Adipose tissue (tissue), 3 donors: ENCODE results near the gene ZNF827. TPM values are rescaled to one million over a fixed set of nuclear protein-coding genes. Genes with fewer than 3 reads are reported as not detected.

Experiments
- H3K27ac ChIP-seq: one replicate; pipeline ENCODE4 v1.5.1; 2013; ENCODE audit warnings: low read depth, low read length
- WGBS, 3 donors: extraction: QIAGEN DNeasy Blood & Tissue Kit; methylation state at CpG; one replicate each; pipeline ENCODE4 v1.1.7; 2013; 5-methylcytosine and 5-hydroxymethylcytosine counted together
- polyA plus RNA-seq, 3 donors: library from polyadenylated mRNA; stranded (reverse); fragments of 200-250 nt; gene quantifications; one replicate each; pipeline ENCODE4 v1.2.3, GENCODE V29; 2013
- donor health status: healthy with polysubstance abuse.
- donor health status: Bipolar disorder and iron deficiency.
- donor health status: healthy.

Gene ZNF827
- polyA plus RNA-seq, 3 donors: 1.7 to 2.8 (median 1.9) TPM

GRCh38 chr4:145936142-145936996 is 2.3 kb downstream of the ZNF827 start:
- peak overlapping the region; percentile 17 for H3K27ac ChIP-seq
- WGBS, 3 donors: 0 to 1% (median 0%) methylated on average over 56 to 70 of the region's 70 CpGs

DNA sequence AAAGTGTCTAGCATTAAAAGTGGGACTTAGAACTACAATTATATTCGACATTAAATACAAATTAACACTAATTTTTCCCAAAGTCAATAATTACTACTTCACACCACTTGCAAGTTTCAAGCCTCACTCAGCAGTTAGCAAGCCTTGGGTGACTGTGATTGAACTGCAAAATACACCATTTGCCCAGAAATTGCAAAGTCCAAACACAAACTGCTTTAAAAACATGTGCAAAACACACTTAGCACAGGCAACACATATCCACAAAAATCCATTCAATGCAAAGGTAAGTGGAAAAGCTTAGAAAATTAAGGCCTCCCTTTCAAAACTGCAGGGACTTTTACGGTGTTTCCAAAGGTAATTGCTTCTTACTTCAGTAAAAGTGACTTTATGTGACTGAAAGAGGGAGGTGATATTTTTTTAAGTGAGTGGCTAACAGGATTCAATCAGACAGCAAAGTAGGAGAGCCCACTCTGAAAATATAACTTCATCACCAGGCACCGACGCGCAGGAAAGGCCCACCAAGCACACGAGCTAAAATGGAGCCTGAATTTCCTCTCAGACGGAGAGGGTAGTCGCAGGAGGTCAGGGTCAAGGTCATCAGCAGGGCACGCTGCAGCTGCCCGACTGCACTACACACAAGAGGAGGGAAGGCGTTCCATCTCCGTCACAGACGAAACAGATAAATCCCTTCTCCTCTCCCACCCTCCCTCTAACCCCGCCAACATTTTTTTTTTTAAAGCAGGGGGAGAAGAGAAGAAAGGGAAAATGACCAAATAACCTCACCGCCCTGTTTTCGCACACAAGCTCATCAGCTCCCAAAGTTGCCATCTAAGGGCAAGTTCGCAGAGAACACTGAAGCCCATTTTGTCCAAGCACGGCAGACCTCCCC is 3.1 kb downstream of the ZNF827 start:
- H3K27ac ChIP-seq: no peak overlapping the region
- WGBS, 3 donors: 5 to 9% (median 8%) methylated on average over 18 of the region's 18 CpGs

DNA sequence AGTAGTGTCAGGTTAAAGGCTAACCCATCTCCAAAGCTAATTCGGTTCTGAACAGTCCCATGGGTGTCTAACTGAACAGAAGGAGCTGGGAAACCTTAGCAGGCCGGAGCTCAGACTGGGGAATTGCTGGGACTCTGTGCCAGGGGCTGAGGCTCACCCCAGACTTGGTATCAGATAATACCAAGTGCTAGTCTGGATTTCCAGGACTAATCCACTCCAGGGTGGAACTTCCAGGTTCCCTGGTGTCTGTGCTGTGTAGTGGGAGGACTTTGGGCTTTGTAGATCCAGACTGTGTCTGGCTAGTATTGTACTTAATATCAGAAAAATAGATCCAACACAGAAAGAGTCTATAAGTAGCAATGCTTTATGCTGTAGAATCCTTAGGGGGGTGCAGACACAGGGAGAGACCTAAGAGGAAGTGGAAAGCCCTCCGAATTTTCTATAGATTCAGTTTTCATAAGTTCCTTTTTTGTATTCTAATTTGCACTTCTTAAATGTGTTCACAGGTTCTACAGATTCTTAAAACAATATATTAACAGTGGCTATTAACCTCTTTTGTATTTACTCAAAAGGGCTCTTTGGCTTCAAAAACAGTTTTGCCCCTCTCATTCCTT is 4.1 kb downstream of the ZNF827 start:
- H3K27ac ChIP-seq: no peak overlapping the region
- 65% methylated on average over 3 of the region's 3 CpGs for WGBS, 3 donors

DNA sequence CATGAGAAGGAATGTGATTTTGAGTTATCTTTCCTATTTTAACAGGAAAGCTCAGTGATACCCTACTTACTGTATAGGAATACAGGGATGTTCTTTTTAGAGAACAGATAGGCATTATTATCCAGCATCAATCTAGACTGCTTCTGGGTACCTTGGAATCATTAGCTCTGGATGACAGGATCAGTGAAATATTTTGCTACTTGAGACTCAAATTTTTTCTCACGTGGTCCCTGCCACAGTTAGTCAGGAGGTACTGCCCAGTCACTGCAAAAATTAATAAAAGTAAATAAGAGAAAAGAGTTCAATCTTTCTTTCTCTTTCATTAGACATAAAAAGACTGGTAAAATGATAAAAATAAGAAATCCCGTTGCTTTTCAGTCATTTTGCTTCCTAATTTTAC is 5.5 kb downstream of the ZNF827 start:
- H3K27ac ChIP-seq: no peak overlapping the region
- 70 to 81% (median 81%) methylated on average over 2 of the region's 2 CpGs for WGBS, 3 donors

GRCh38 chr4:145931403-145931802 is 7.2 kb downstream of the ZNF827 start:
- 85 to 97% (median 96%) methylated on average over 2 of the region's 2 CpGs for WGBS, 3 donors
- H3K27ac ChIP-seq: no peak overlapping the region

- 79 to 87% (median 85%) methylated on average over 8 of the region's 8 CpGs for WGBS, 3 donors
- no peak overlapping the region for H3K27ac ChIP-seq
Measured at GRCh38 chr4:145930592-145930991, 8.0 kb downstream of the ZNF827 start.

DNA sequence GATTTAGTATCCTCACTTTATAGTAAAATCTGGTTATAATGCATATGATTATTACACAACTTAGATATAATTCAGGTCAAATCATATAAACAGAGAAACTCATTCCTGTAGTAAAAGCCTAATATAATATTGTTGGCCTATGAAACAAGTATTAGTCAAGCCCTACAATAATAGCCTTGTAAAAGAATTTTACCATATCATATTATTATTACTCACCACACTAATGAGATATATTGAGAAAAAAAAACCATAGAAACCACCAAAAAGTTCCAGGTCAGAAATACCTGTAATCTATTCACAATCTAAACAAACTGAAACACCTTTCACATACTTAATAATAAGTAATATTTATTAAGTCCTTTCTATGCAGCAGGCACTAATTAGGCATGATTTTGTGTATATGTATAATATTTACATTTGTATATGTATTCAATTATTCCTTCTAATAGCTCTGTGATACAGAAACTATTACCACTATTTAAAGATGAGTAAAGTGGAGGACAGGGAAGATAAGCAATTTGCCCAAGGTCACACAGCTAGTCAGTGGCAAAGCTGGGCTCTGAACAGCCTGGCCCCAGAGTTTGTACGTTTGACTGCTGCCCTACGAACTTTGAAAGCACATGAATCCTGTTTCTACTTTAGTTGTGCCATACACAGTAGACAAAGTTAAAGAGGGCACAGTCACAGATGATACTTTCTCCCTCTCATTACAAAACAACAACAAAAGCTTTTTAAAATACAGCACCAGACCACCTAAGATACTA is 9.0 kb downstream of the ZNF827 start:
- 44 to 77% (median 64%) methylated on average over 2 of the region's 2 CpGs for WGBS, 3 donors
- no peak overlapping the region for H3K27ac ChIP-seq

DNA sequence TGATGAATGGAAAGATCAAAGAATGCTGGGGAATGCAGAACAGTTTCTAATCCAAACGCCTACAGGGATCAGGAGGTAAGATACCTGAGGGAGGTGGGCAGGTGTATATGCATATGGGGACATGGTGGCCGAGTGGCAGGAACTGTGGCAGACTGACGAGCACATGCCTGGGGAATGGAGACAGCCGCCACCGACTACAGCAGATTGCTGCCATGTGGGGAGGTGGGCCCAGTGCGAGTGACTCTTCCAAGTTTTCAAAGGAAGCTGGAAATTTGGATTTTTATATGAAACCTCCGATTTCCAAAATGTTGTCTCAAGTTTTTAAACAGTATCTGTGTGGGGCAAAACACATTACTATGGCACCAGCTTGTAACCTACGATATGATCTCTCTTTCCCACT is 9.9 kb downstream of the ZNF827 start:
- whole genome bisulfite sequencing, 3 donors: 90 to 94% (median 93%) methylated on average over 8 of the region's 8 CpGs

GRCh38 chr4:145927030-145927429 is 11.6 kb downstream of the ZNF827 start:
- 63 to 86% (median 72%) methylated on average over 7 of the region's 7 CpGs for WGBS, 3 donors
- no peak overlapping the region for H3K27ac ChIP-seq

More for the DNA sequence above, 9.9 kb downstream of the ZNF827 start:
- H3K27ac ChIP-seq: no peak overlapping the region

DNA sequence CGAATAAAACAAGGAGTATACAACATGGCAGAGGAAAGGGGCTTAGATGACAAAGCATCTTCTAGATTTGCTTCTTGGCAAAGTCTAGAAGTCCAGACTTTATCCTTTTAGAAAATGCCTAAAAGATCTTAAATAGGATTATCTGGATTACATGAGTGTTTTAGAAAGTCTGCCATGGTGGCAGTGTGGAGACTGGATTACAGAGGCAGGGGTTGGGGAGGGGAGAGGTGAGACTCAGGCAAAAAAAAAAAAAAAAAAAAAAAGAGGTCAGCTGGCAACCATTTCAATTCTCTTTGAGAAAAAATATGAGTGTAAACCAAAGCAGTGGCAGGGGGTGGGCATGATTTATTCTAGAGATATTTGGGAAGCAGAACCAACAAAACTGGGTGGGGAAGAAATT is 17.4 kb downstream of the ZNF827 start:
- WGBS, 3 donors: 78 to 93% (median 90%) methylated on average over 1 of the region's 1 CpG

DNA sequence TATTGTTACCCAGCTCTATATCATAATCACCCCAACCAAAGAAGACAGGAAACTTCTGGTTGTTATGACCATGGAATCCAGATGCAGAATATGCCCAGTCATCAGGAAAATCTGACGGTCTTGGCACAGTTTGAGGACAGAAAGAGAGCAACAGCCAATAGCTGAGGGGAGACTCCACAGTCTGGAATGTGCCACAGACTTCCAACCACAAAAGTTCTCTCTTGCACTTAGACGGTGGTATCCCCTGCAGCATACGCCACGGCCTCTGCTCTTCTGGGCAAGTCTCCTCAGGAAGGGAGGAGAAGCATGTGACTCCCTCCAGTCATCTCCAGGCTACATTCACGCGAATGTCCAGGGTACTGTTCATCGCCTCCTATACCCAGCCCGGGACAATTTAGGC is 18.4 kb downstream of the ZNF827 start:
- no peak overlapping the region for H3K27ac ChIP-seq
- 42 to 79% (median 51%) methylated on average over 8 of the region's 8 CpGs for WGBS, 3 donors

More for the DNA sequence above, 17.4 kb downstream of the ZNF827 start:
- no peak overlapping the region for H3K27ac ChIP-seq

DNA sequence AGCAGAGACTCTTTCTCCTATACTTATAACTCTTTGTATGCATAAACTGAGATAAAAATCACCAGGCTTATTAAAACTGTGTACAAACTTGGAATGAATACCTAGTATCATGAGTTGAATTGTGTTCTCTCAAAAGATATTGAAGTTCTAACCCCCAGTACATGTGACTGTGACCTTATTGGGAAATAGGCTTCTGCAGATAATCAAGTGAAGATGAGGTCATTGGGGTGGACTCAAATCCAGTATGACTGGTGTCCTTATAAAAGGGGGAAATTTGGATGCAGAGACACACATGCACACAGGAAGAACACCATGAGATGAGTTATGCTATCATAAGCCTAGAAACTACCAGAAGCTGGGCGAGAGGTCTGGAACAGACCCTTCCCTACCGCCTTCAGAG is 26.2 kb downstream of the ZNF827 start:
- 97 to 99% (median 98%) methylated on average over 2 of the region's 2 CpGs for WGBS, 3 donors
- H3K27ac ChIP-seq: no peak overlapping the region

GRCh38 chr4:145909773-145910172 is 28.9 kb downstream of the ZNF827 start:
- no peak overlapping the region for H3K27ac ChIP-seq
- WGBS, 3 donors: 41 to 61% (median 45%) methylated on average over 12 of the region's 12 CpGs

GRCh38 chr4:145909281-145909715 is 29.3 kb downstream of the ZNF827 start:
- no peak overlapping the region for H3K27ac ChIP-seq
- WGBS, 3 donors: 48 to 64% (median 57%) methylated on average over 7 of the region's 7 CpGs

- WGBS, 3 donors: 47 to 62% (median 48%) methylated on average over 3 of the region's 3 CpGs
- no peak overlapping the region for H3K27ac ChIP-seq
Measured at GRCh38 chr4:145907812-145908211, 30.8 kb downstream of the ZNF827 start.

DNA sequence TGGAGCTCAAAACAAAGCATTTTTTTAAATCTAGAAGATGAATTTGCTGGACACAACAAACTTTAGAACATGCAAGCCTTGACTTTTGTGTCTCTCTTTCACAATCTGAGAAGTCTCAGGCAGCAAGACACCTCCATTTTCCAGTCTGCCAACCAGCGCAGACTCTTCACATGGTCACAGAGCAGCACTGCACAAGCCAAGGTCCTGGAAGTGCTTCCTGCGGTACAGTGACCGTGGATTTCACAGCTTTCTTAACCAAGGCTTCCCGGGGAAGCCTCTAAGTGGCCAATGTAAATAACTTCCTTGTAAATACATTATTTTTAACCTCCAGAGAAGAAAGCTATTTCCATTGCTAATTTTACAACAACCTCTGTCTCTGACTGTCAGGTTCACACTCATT is 31.2 kb downstream of the ZNF827 start:
- H3K27ac ChIP-seq: no peak overlapping the region
- WGBS, 3 donors: 29 to 59% (median 48%) methylated on average over 4 of the region's 4 CpGs

GRCh38 chr4:145904413-145905177 is 34.0 kb downstream of the ZNF827 start:
- 93 to 96% (median 94%) methylated on average over 7 of the region's 7 CpGs for WGBS, 3 donors
- H3K27ac ChIP-seq: no peak overlapping the region
